RCC 7860 (cell line): ENCODE data around the gene SLF1.

Experiments
- DNase-seq: peaks from one replicate; pipeline ENCODE4 v3.0.0-alpha.2; 2015; ENCODE audit warnings: low spot score
- FAIRE-seq: peaks from 2 replicates; lab custom pipeline; 2012; peaks lifted over from hg19 to GRCh38; lab: Jason Lieb, UNC

SLF1 gene

GRCh38 chr5:94660506-94660905 is 42.0 kb downstream of the SLF1 start:
- DNase-seq = no peak
- no peak for FAIRE-seq

GRCh38 chr5:94661086-94661485 is 42.6 kb downstream of the SLF1 start:
- FAIRE-seq (no peak), DNase-seq (no peak)

GRCh38 chr5:94667937-94668336 is 49.5 kb downstream of the SLF1 start:
- no peak for DNase-seq
- no peak for FAIRE-seq

DNA sequence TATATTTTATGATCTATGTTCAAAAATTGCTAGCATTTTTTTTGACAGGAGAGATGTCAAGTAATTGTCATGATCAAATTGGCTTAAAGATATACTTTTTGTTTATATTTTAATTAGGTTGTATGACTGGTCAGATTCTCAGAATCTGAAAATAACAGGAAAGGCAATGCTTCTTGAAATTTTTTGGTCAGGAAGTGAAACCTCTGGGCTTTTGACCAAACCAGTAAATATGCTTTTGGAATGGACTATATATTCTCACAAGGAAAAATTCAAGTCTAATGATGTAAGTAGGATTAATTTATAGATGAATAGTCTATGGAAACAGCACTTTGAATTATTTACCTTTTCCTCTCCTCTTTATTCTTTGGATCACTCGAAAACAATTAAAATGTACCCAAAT is 52.3 kb downstream of the SLF1 start:
- DNase-seq = no peak
- no peak for FAIRE-seq

- DNase-seq = no peak
- no peak for FAIRE-seq
Measured at GRCh38 chr5:94672746-94673145, 54.3 kb downstream of the SLF1 start.

DNA sequence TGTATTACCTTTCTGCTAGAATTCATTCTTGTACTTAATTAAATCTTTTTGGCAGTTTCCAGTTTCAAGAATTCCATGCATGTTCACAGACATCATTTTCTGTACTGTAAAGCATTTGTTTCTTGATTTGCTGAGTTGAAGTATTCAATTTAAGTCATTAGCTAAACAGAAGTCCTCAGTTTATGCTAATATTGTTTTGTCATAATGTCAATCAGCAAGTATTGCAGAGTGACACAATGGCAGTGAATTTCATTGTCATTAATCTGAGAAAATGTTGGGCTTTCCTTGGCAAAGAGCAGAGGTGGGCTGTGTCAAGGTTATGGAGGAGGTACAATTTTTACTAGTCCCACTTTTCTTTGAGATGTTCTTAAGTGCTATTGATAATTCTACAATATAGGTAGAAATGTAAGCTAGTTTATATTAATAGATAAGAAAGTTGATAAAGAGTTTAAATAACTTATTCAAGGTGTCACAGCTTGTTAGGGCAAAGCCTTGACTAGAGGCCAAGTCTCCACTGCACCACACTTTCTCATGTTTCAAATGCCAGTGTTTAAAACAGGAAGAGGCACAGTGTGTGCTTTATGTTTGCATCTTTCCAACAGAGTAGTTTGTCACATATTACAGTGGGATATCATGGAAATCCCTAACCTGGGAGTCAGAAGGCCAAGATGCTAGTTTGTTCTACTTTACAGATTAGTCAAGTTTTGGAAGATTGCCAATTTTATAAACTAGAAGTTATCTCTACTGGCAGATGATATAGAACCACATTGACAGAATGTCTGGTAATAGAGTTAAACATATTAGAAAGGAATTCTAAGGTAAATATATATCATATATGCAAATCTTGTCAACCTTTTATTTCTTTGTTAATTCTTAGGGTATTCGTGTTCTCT is 56.3 kb downstream of the SLF1 start:
- FAIRE-seq (no peak), DNase-seq (peak; percentile 4)

GRCh38 chr5:94675965-94676618 is 57.6 kb downstream of the SLF1 start:
- no peak for FAIRE-seq

DNA sequence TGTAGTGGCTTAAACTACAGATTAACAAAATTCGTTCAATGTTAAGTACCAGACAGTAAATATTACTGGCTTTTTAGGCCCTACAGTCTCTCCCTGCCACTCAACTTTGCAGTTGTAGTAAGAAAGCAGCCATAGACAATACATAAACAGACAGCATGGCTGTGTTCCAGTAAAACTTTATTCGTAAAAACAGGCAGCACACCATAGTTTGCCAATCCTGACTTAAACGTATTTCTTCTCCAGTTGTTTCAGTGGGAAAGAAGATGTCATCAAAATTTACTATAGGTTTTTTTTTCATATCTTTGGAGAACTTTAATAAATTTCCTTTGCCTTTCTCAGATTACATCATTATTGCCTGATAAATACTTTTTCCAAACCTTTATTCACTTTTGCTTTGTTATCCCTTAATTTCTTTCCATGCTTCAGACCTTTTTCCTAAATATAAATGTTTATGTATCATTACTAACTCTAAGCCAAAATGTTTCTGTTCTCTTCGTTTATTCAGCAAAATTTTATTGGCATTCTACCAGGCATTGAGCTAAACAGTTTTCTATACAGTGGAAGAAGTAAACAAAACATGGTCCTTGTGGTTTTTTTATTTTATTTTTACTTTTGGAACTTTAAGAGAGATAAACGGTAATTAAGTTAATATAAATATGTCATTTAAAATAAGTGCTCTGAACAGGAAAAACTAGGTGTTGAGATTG is 64.5 kb downstream of the SLF1 start:
- no peak for DNase-seq
- no peak for FAIRE-seq

More at GRCh38 chr5:94675965-94676618, 57.6 kb downstream of the SLF1 start:
- DNase-seq = no peak

GRCh38 chr5:94689908-94690307 is 71.4 kb downstream of the SLF1 start:
- no peak for FAIRE-seq
- no peak for DNase-seq

GRCh38 chr5:94690778-94691177 is 72.3 kb downstream of the SLF1 start:
- DNase-seq (no peak), FAIRE-seq (no peak)

- FAIRE-seq = no peak
- DNase-seq = no peak
Measured at GRCh38 chr5:94691291-94691690, 72.8 kb downstream of the SLF1 start.

DNA sequence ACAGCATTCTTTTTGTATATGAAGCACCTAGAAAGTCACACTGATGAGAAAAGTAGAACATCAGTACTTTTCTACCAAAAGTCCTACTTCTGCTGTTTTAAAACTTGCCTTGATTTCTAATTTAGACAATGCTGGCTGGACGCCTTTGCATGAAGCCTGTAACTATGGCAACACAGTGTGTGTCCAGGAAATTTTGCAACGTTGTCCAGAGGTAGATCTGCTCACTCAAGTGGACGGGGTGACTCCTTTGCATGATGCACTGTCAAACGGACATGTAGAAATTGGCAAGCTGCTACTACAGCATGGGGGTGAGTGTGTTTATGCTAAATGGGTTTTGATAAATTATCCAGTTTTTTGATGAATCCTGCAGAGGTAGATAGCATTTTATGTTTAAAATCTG is 73.5 kb downstream of the SLF1 start:
- peak; percentile 30 for DNase-seq
- no peak for FAIRE-seq

- FAIRE-seq (no peak), DNase-seq (no peak)
Measured at GRCh38 chr5:94692581-94692980, 74.1 kb downstream of the SLF1 start.

GRCh38 chr5:94693043-94693822 is 74.8 kb downstream of the SLF1 start:
- DNase-seq (no peak), FAIRE-seq (peak; percentile 12)

- FAIRE-seq (no peak), DNase-seq (no peak)
Measured at GRCh38 chr5:94693845-94694370, 75.4 kb downstream of the SLF1 start.

DNA sequence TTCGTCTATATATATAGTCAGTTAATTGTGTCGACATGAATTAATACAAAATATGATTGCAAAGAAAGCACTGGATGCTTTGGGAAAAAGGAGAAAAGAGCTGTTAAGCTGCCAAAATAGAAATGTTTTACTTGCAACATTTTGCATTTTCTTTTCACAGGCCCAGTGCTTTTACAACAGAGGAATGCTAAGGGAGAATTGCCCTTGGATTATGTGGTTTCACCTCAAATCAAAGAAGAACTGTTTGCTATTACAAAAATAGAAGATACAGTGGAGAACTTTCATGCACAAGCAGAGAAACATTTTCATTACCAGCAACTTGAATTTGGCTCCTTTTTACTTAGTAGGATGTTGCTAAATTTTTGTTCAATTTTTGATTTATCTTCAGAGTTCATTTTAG is 76.2 kb downstream of the SLF1 start:
- FAIRE-seq = no peak
- no peak for DNase-seq

DNA sequence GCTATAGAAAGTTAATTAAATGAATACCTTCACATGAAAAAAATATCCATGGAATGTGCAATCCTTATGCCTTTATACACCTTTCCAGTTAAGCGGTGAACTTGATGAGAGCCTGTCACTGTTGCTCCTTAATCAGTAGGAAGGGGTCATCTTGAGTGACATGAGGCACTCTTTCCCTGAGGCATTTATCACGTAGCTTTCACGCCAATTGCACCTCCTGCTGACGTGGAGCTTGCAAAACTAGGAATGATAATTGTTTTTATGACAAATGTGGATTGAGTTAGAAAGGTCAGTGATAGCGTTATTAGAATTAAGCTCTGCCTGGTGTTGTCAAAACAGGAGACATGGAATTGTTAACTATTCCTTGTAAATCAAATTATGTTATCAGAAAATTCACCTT is 79.7 kb downstream of the SLF1 start:
- no peak for FAIRE-seq
- no peak for DNase-seq

DNA sequence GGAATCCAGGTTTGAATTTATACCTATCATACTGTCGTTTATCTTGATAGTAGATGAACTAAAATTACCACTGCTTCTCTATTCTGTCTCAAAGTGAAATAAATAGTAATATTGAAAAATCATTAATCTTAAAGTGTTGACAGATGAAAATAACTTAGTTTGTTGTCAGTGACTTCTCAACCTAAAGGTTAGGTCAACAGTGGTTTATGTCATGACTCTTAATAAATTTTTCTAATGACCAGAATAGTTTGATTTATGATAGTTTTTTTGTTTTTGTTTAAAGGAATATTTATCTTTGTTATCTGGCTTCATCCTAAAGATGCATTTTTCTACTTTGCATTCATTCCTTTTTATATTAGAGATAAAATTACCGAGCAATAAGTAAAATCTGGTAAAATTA is 81.1 kb downstream of the SLF1 start:
- no peak for DNase-seq
- no peak for FAIRE-seq

DNA sequence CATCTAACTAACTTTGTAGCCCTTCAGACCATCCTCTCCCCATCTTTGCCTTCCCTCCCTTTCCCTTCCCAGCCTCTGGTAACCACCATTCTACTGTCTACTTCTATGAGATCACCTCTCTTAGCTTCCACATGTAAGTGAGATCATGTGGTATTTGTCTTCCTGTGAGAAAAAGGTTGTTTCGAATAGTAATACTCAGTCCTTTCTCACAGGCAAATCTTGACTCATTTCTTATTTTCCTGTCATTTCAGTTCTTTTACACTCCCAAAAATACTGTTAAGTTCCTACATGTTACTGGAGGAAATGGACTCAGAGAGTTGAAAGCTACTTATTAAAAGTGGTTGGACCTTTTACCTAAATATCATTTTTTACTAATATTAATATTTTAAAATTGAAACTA is 82.1 kb downstream of the SLF1 start:
- DNase-seq (no peak), FAIRE-seq (no peak)

- FAIRE-seq (no peak), DNase-seq (no peak)
Measured at GRCh38 chr5:94702729-94703128, 84.3 kb downstream of the SLF1 start.

DNA sequence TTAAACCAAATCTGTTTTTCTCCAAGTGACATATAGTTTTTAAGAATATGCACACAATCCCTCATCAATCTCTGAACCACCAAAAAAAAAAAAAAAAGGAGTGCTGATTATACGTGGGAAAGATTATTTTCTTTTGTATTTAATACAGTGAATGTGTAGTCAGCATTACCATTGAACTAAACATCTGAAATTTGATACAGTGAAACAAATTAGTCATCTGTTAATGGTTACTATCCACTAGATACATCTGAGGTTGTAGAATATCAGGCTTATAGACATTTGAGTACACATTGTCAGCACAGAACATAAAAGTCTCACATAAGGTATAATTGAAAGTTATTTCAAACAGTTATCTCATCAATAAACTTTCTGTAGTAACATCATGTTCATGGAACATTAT is 87.0 kb downstream of the SLF1 start:
- DNase-seq = peak; percentile 6
- no peak for FAIRE-seq
